Measurements from ENCODE around the gene PLEKHG5.

Gene PLEKHG5

GRCh38 chr1:6507461-6507911, 16.0 kb upstream of the PLEKHG5 start:
- Histone ChIP-seq H3K36me3 (no peaks in the 10 kb centered on the region), H3K27me3 (peaks cover 0 to 17% of the 10 kb centered on the region in 2 donors), H3K4me3 (no peak overlapping the region), H3K4me1 (peaks cover 3 to 24% (median 11%) of the 10 kb centered on the region in 4 donors), H3K9me3 (no peaks in the 10 kb centered on the region), H3K27ac (no peak overlapping the region)
- DNase-seq, result no peak
- intact Hi-C loops (cut with DNase I; ENCODE audit: low total_unique reads), result no loop called here
- TF ChIP-seq, protein P1, sequence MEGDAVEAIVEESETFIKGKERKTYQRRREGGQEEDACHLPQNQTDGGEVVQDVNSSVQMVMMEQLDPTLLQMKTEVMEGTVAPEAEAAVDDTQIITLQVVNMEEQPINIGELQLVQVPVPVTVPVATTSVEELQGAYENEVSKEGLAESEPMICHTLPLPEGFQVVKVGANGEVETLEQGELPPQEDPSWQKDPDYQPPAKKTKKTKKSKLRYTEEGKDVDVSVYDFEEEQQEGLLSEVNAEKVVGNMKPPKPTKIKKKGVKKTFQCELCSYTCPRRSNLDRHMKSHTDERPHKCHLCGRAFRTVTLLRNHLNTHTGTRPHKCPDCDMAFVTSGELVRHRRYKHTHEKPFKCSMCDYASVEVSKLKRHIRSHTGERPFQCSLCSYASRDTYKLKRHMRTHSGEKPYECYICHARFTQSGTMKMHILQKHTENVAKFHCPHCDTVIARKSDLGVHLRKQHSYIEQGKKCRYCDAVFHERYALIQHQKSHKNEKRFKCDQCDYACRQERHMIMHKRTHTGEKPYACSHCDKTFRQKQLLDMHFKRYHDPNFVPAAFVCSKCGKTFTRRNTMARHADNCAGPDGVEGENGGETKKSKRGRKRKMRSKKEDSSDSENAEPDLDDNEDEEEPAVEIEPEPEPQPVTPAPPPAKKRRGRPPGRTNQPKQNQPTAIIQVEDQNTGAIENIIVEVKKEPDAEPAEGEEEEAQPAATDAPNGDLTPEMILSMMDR (IDR thresholded peaks at IDR 0.05), result no peak

DNA sequence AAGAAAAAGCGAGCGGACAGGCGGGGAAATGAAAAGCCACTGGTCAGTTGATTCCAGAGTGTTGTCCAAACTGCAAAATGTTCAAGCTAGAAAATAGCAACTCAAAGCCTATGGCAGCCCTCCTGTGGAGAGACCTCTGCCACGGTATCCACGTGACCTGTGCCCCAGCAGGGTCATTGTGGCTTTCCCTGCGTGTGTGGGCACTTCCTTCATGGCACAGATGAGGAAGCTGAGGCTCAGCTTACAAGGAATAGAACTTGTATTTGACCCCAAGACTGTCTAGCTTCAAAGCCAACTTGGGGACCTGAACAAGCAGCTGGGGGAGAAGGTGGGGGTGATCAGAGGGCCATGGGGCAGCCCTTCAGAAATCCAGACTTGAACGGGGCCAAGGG, 15.6 kb upstream of the PLEKHG5 start:
- Histone ChIP-seq H3K27ac (no peak overlapping the region), H3K4me1 (peaks cover 5 to 25% (median 16%) of the 10 kb centered on the region in 4 donors), H3K4me3 (no peak overlapping the region), H3K9me3 (no peaks in the 10 kb centered on the region), H3K36me3 (no peaks in the 10 kb centered on the region), H3K27me3 (peaks cover 0 to 17% of the 10 kb centered on the region in 2 donors)
- DNase-seq, result no peak
- TF ChIP-seq, protein P1 (IDR thresholded peaks at IDR 0.05), result no peak
- intact Hi-C loops (cut with DNase I; ENCODE audit: low total_unique reads), result no loop called here

DNA sequence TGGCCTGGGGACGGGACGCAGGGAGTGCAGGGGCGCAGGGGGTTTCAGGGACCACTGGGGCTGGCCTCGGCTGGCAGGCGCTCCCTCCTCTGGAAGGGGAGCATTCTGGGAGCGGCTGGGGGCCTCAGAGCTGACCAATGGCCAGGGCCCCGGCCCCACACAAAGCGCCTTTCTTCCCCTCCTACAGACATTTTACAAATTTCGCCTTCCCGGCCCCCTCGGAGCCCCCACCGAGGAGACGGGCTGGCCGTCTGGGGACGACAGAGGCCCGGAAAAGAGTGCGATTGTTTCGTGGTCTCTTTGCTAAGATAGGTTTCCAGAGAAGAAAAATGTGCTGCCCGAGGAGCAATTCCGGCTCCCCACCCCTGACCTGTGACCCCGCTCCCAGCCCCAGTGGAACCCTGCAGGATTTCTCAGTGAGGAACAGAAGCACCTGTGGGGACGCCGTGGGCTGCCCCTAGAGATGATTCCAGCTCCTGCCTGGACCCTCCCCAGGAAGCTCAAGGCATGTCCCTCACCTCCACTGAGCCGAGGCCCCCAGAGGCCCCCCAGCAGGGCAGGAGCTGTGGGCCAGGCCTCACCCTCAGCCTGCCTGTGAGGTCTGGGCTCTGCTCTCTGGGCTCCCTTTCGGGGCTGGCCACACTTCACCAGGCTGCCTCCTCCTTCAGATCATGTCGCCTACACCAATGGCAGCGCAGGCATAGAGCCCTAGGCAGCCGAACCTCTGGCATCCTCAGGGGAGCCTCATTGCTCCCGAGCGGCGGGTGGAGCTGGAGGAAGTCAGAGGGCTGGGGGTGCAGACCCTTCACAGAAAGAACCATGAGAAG, 15.0 kb upstream of the PLEKHG5 start:
- DNase-seq, result no peak
- Histone ChIP-seq H3K9me3 (no peaks in the 10 kb centered on the region), H3K36me3 (no peaks in the 10 kb centered on the region), H3K27ac (no peak overlapping the region), H3K4me3 (no peak overlapping the region), H3K4me1 (peaks cover 5 to 31% (median 22%) of the 10 kb centered on the region in 4 donors), H3K27me3 (peaks cover 0 to 17% of the 10 kb centered on the region in 2 donors)
- intact Hi-C loops (cut with DNase I; ENCODE audit: low total_unique reads), result no loop called here
- TF ChIP-seq, protein P1 (IDR thresholded peaks at IDR 0.05), result no peak

DNA sequence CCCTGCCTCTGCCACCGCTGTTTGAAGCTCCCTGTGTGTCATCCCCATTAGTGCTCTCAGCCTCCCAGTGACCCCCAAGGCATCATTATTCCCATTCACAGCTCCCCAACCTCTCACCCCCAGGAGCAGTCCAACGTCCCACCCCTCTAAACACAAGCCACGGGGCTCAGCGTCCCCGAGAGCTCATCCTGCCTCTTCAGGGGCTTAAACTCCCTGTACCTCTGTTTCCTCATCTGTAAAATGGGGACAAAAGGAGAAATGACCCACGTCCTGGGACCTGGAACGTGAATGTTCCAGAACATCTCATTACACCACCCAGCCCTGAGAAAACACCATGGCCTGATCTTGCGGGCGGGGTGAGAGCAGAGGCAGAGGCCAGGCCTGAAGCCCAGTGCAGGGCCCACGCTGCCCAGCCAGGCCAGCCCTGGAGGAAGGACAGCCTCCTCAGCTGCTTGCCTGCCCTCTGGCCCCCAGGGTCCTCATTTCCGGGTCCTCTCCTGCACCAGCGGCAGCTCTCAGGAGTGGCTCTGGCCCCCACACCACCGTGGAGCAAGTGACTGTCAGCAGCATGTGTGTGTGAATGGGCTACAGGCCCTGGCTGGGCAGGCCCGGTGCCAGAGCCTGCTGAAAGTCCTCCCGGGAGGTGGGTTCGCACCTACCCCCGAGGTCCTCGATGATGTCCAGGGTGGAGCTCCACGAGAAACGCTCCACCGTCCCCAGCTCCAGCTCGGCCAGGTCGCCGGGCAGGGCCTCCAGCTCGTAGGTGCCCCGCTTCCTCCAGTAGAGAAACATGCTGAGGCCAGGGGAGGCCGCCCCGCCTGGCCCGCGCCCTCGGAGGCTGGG, 14.1 kb upstream of the PLEKHG5 start:
- Histone ChIP-seq H3K9me3 (no peaks in the 10 kb centered on the region), H3K4me1 (peaks cover 5 to 39% (median 30%) of the 10 kb centered on the region in 4 donors)
- no peak for DNase-seq

DNA sequence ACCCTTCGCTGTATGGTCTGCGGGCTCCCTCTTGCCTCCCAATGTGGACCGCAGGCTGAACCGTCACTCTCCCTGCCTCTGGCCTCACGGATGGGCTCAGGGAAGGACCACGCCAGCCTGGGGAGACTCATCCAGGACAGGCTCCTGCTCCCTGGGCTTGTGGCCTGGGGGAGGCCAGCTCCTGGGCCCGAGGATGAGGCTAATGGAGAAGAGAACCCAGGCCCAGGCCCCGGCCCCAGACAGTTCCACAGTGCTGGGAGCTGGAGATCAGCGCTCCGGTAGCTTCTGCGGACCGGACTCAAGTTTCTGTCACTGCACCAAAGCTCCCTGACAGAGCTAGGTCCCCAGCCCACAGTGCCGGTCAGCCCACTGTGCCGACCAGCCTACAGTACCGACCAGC, 13.4 kb upstream of the PLEKHG5 start:
- Histone ChIP-seq H3K27ac (no peak overlapping the region), H3K27me3 (peaks cover 0 to 17% of the 10 kb centered on the region in 2 donors), H3K4me3 (no peak overlapping the region), H3K9me3 (no peaks in the 10 kb centered on the region), H3K36me3 (no peaks in the 10 kb centered on the region), H3K4me1 (peaks cover 5 to 45% (median 36%) of the 10 kb centered on the region in 4 donors)
- no peak for DNase-seq
- intact Hi-C loops (cut with DNase I; ENCODE audit: low total_unique reads), result no loop called here
- TF ChIP-seq, protein P1 (IDR thresholded peaks at IDR 0.05), result no peak

More for the DNA sequence above, 14.1 kb upstream of the PLEKHG5 start:
- TF ChIP-seq, protein P1 (IDR thresholded peaks at IDR 0.05), result no peak
- H3K27me3 ChIP-seq, result peaks cover 0 to 17% of the 10 kb centered on the region in 2 donors
- H3K4me3 ChIP-seq, result no peak overlapping the region
- no peaks in the 10 kb centered on the region for H3K36me3 ChIP-seq
- no peak overlapping the region for H3K27ac ChIP-seq
- intact Hi-C loops (cut with DNase I; ENCODE audit: low total_unique reads), result no loop called here

All from tibial artery (tissue), 4 donors.